Renal cortical epithelial cell (primary cell): ENCODE measurements around the gene C18orf32. TPM values are rescaled to one million over a fixed set of nuclear protein-coding genes. Genes with fewer than 3 reads are reported as not detected.
"Not testable (repeated sequence)": the region's sequence is repeated elsewhere in the genome, so short reads cannot be mapped to it uniquely, and the experiment has no call there.

Experiments used
- DNase-seq: peaks from one replicate; pipeline ENCODE4 v3.0.0-alpha.2; 2011; ENCODE audit warnings: low read depth
- total RNA-seq: library from RNA; depleted of rRNA; stranded (reverse); fragments of >200 nt; gene quantifications from 2 replicates; pipeline ENCODE4 v1.2.3, GENCODE V29; 2014

The C18orf32 gene
- total RNA-seq: 32.0 and 42.2 TPM in 2 replicates

GRCh38 chr18:49486953-49487710 is at the start of gene C18orf32:
Gene C18orf32, minus strand, starts transcription at chr18:49487234. Its CDS starts 3,486 bp downstream, at chr18:49483748.
- DNase-seq: peak; percentile 78

- DNase-seq: no peak
These were observed 48.0 kb upstream of the C18orf32 start for GRCh38 chr18:49534846-49535601.

- DNase-seq: no peak
These were observed 44.7 kb upstream of the C18orf32 start for GRCh38 chr18:49531678-49532153.

GRCh38 chr18:49529596-49529995 is 42.6 kb upstream of the C18orf32 start:
- DNase-seq: no peak

- DNase-seq: no peak
These were observed 40.7 kb upstream of the C18orf32 start for GRCh38 chr18:49527631-49528327.

- no peak for DNase-seq
These were observed 38.9 kb upstream of the C18orf32 start for GRCh38 chr18:49525981-49526380.

- no peak for DNase-seq
These were observed 37.9 kb upstream of the C18orf32 start for GRCh38 chr18:49524951-49525350.

- DNase-seq: no peak
These were observed 37.3 kb upstream of the C18orf32 start for GRCh38 chr18:49524349-49524748.

GRCh38 chr18:49523580-49524093 is 36.6 kb upstream of the C18orf32 start:
- not testable (repeated sequence) for DNase-seq

GRCh38 chr18:49521216-49521835 is 34.3 kb upstream of the C18orf32 start:
- DNase-seq: no peak

GRCh38 chr18:49520661-49521145 is 33.7 kb upstream of the C18orf32 start:
- no peak for DNase-seq

GRCh38 chr18:49519101-49519971 is 32.3 kb upstream of the C18orf32 start:
- no peak for DNase-seq

- no peak for DNase-seq
These were observed 30.4 kb upstream of the C18orf32 start for GRCh38 chr18:49517483-49517882.

GRCh38 chr18:49515516-49515915 is 28.5 kb upstream of the C18orf32 start:
- DNase-seq: no peak

- not testable (repeated sequence) for DNase-seq
These were observed 28.0 kb upstream of the C18orf32 start for GRCh38 chr18:49515003-49515402.

- no peak for DNase-seq
These were observed 27.5 kb upstream of the C18orf32 start for GRCh38 chr18:49514577-49514976.

GRCh38 chr18:49512876-49513275 is 25.8 kb upstream of the C18orf32 start:
- DNase-seq: not testable (repeated sequence)

- DNase-seq: peak; percentile 31
These were observed 23.5 kb upstream of the C18orf32 start for GRCh38 chr18:49510393-49511115.

GRCh38 chr18:49506438-49506837 is 19.4 kb upstream of the C18orf32 start:
- DNase-seq: not testable (repeated sequence)

GRCh38 chr18:49503931-49504330 is 16.9 kb upstream of the C18orf32 start:
- DNase-seq: no peak
